Measurements from ENCODE around the gene SLC4A1. TPM values are rescaled to one million over a fixed set of nuclear protein-coding genes. Genes with fewer than 3 reads are reported as not detected.

SLC4A1 gene
- total and polyA plus RNA-seq, 2 donors (not counting 3 experiments of a cell fraction or from before 2014, with no cell fraction given), result not detected

- no peak for DNase-seq (ENCODE audit: low read depth, low spot score)
- Histone ChIP-seq H3K4me1 (ENCODE audit: control insufficient read depth, extremely low read depth, insufficient read depth, low read length) (no peaks in the 10 kb centered on the region), H2AFZ (ENCODE audit: low read depth, low read length) (no peak overlapping the region), H3K4me3 (replicated peaks in 1 of 3; ENCODE audit: insufficient read depth in 1 of 3, low read depth in 1 of 3, low read length in 3 of 3) (no peak overlapping the region), H3K27ac (ENCODE audit: insufficient read depth, low read depth, low read length) (no peak overlapping the region), H3K79me2 (ENCODE audit: control insufficient read depth, insufficient read depth, low read length) (no peaks in the 10 kb centered on the region), H3K27me3 (ENCODE audit: control insufficient read depth in 2 of 2, insufficient read depth in 2 of 2, low read length in 2 of 2) (no peaks in the 10 kb centered on the region), H3K9me1 (replicated peaks; ENCODE audit: control insufficient read depth, extremely low read depth, insufficient read depth, low read length) (no peaks in the 10 kb centered on the region), H3K9me3 (replicated peaks; ENCODE audit: control insufficient read depth, insufficient read depth, low read length) (no peaks in the 10 kb centered on the region), H3K9ac (replicated peaks; ENCODE audit: extremely low read depth, insufficient read depth, low read length) (no peak overlapping the region), H4K20me1 (replicated peaks; ENCODE audit: control insufficient read depth, extremely low read depth, insufficient read depth, low read length) (no peaks in the 10 kb centered on the region), H3K4me2 (ENCODE audit: insufficient read depth, low read length) (no peak overlapping the region), H3K36me3 (ENCODE audit: control insufficient read depth in 2 of 2, extremely low read depth in 1 of 2, insufficient read depth in 2 of 2, low read length in 2 of 2) (no peaks in the 10 kb centered on the region)
- dilution Hi-C loops (cut with MboI; ENCODE audit: extremely low pct_ligation_motif_present, low sequenced_read_pairs) (no loop called here), intact Hi-C loops (cut with micrococcal nuclease) (no loop called here)
- no TSS peak for BruUV-seq (replicated peaks)
- no peak for FAIRE-seq
- no peak for TF ChIP-seq GATA2 (IDR thresholded peaks at IDR 0.05; ENCODE audit: insufficient read depth, insufficient read length, low read depth, low read length)
- no peak for TF ChIP-seq CTCF (IDR thresholded peaks at IDR 0.05; ENCODE audit: extremely low read depth in 1 of 2, insufficient read depth in 1 of 2, low read depth in 1 of 2, low read length in 2 of 2)
- TF ChIP-seq JUN (IDR thresholded peaks at IDR 0.05; ENCODE audit: borderline replicate concordance, insufficient read depth, insufficient read length, low read depth), result no peak
- no peak for TF ChIP-seq POLR2A (IDR thresholded peaks at IDR 0.05; ENCODE audit: low read depth, low read length)
- no peak for TF ChIP-seq EZH2 (IDR thresholded peaks at IDR 0.05; ENCODE audit: borderline replicate concordance, low read depth, low read length, severe bottlenecking)
- TF ChIP-seq FOS (IDR thresholded peaks at IDR 0.05; ENCODE audit: borderline replicate concordance, insufficient read depth, low read length), result no peak
- no peak for TF ChIP-seq MAX (IDR thresholded peaks at IDR 0.05; ENCODE audit: insufficient read depth, insufficient read length)
- TF ChIP-seq POLR2AphosphoS5 (IDR thresholded peaks at IDR 0.05; ENCODE audit: insufficient read depth, low read depth, low read length), result no peak
- no peak for TF ChIP-seq MYC (IDR thresholded peaks at IDR 0.05; ENCODE audit: low read depth, low read length)
- CTCF ChIA-PET, result no interaction called here
- POLR2A ChIA-PET, result no interaction called here
Observed at GRCh38 chr17:44256671-44257070, 11.3 kb downstream of the SLC4A1 start.

Data from endothelial cell of umbilical vein (primary cell).